OCI-LY1 (cell line): ENCODE measurements around the gene AMIGO3.

ENCODE experiments used
- H2AFZ ChIP-seq: fragments of 200-600 bp; sonication (generic), shearing (Covaris generic); 2 replicates; pipeline ENCODE4 v1.6.0; 2014; ENCODE audit warnings: antibody characterized with exemption, mild to moderate bottlenecking, low read length
- H3F3A ChIP-seq: fragments of 200-600 bp; sonication (generic), shearing (Covaris generic); 2 replicates; pipeline ENCODE4 v1.6.0; 2014; ENCODE audit warnings: mild to moderate bottlenecking, antibody characterized with exemption, low read length, moderate library complexity; ENCODE audit not compliant: insufficient read depth
- H3K27ac ChIP-seq: fragments of 200-600 bp; sonication (generic); 2 replicates; pipeline ENCODE4 v1.5.1; 2014; ENCODE audit warnings: low read length, mixed run types, mild to moderate bottlenecking, low read depth; ENCODE audit not compliant: poor library complexity, severe bottlenecking
- H3K27me3 ChIP-seq: fragments of 200-600 bp; sonication (generic); 2 replicates; pipeline ENCODE4 v1.6.0; 2014; ENCODE audit warnings: antibody characterized with exemption, mild to moderate bottlenecking, low read length, moderate library complexity; ENCODE audit not compliant: insufficient read depth
- H3K36me3 ChIP-seq: fragments of 200-600 bp; sonication (generic); 2 replicates; pipeline ENCODE4 v1.6.1; 2014; ENCODE audit warnings: mild to moderate bottlenecking, antibody characterized with exemption, low read length, moderate library complexity, mixed read lengths; ENCODE audit not compliant: insufficient read depth
- H3K4me1 ChIP-seq: fragments of 200-600 bp; sonication (generic); 2 replicates; pipeline ENCODE4 v1.5.1; 2014; ENCODE audit warnings: mild to moderate bottlenecking, low read length, moderate library complexity; ENCODE audit not compliant: insufficient read depth, severe bottlenecking
- H3K4me2 ChIP-seq: fragments of 200-600 bp; sonication (generic), shearing (Covaris generic); 2 replicates; pipeline ENCODE4 v1.6.1; 2014; ENCODE audit warnings: low read length
- H3K4me3 ChIP-seq: fragments of 200-600 bp; sonication (generic); 2 replicates; pipeline ENCODE4 v1.5.1; 2014; ENCODE audit warnings: low read length, low read depth, mild to moderate bottlenecking, mixed read lengths; ENCODE audit not compliant: poor library complexity, severe bottlenecking
- H3K79me2 ChIP-seq: fragments of 200-600 bp; shearing (Covaris generic); 2 replicates; pipeline ENCODE4 v1.6.1; 2016; ENCODE audit warnings: mixed run types, low read length, mixed read lengths; ENCODE audit not compliant: insufficient read depth
- H3K9ac ChIP-seq: fragments of 200-600 bp; sonication (generic), shearing (Covaris generic); 2 replicates; pipeline ENCODE4 v1.6.1; 2014; ENCODE audit warnings: mild to moderate bottlenecking, low read length, mixed read lengths
- H3K9me2 ChIP-seq: fragments of 200-600 bp; sonication (generic), shearing (Covaris generic); 2 replicates; pipeline ENCODE4 v1.6.1; 2014; ENCODE audit warnings: low read depth, mild to moderate bottlenecking, low read length, mixed read lengths
- H3K9me3 ChIP-seq: fragments of 200-600 bp; shearing (Covaris generic); 2 replicates; pipeline ENCODE4 v1.6.1; 2014; ENCODE audit warnings: low read length, mixed read lengths
- H4K20me1 ChIP-seq: fragments of 200-600 bp; sonication (generic), shearing (Covaris generic); 2 replicates; pipeline ENCODE4 v1.6.0; 2016; ENCODE audit warnings: mild to moderate bottlenecking, low read length; ENCODE audit not compliant: insufficient read depth
- EZH2 ChIP-seq: fragments of 200-600 bp; sonication (generic), shearing (Covaris generic); IDR thresholded peaks from 2 replicates; pipeline ENCODE4 v1.8.0; 2017; ENCODE audit warnings: borderline replicate concordance, mixed run types, mild to moderate bottlenecking, antibody characterized with exemption, low read length, moderate library complexity, mixed read lengths
- TF ChIP-seq, protein P1 (sequence below): fragments of 200-600 bp; sonication (generic), shearing (Covaris generic); IDR thresholded peaks from 2 replicates; pipeline ENCODE4 v1.5.1; 2017; ENCODE audit warnings: mild to moderate bottlenecking, antibody characterized with exemption, low read length, moderate library complexity, mixed read lengths

Gene AMIGO3

DNA sequence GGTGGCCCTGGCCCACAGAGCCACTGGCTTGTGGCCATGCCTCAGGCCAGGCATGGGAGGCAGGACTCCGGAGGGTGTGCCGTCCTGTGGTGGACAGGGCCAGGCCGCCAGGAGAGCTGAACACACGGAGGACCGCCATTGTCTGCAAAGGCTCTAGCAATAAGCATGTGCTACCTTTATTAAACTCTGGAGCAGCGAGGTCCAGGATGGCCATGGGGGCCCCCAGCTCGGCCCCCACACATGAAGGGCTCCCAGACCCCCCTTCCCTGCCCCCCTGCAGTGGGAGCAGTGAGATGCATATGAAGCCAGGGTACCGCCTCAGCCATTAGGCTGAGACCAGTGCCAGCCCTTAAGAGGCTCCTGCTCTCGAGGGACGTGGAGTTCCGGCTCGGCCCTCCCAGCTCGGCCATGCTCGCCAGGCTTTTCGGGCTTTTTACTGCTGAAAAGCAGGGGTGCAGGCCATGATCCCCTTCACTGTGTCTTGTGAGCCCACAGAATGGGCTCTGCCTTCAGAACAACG, 2.7 kb downstream of the AMIGO3 start:
- H4K20me1 ChIP-seq = no peaks in the 10 kb centered on the region
- no peak overlapping the region for H3K4me2 ChIP-seq
- no peaks in the 10 kb centered on the region for H3K27me3 ChIP-seq
- no peak overlapping the region for H3K9ac ChIP-seq
- no peaks in the 10 kb centered on the region for H3K9me2 ChIP-seq
- peaks cover 36% of the 10 kb centered on the region for H3K36me3 ChIP-seq
- no peaks in the 10 kb centered on the region for H3K9me3 ChIP-seq
- H2AFZ ChIP-seq = no peak overlapping the region
- H3K79me2 ChIP-seq = no peaks in the 10 kb centered on the region
- no peak overlapping the region for H3K27ac ChIP-seq
- TF ChIP-seq, protein P1, sequence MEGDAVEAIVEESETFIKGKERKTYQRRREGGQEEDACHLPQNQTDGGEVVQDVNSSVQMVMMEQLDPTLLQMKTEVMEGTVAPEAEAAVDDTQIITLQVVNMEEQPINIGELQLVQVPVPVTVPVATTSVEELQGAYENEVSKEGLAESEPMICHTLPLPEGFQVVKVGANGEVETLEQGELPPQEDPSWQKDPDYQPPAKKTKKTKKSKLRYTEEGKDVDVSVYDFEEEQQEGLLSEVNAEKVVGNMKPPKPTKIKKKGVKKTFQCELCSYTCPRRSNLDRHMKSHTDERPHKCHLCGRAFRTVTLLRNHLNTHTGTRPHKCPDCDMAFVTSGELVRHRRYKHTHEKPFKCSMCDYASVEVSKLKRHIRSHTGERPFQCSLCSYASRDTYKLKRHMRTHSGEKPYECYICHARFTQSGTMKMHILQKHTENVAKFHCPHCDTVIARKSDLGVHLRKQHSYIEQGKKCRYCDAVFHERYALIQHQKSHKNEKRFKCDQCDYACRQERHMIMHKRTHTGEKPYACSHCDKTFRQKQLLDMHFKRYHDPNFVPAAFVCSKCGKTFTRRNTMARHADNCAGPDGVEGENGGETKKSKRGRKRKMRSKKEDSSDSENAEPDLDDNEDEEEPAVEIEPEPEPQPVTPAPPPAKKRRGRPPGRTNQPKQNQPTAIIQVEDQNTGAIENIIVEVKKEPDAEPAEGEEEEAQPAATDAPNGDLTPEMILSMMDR = no peak
- TF ChIP-seq EZH2 = no peak
- H3K4me3 ChIP-seq = no peak overlapping the region
- no peaks in the 10 kb centered on the region for H3F3A ChIP-seq
- H3K4me1 ChIP-seq = peaks cover 3% of the 10 kb centered on the region

DNA sequence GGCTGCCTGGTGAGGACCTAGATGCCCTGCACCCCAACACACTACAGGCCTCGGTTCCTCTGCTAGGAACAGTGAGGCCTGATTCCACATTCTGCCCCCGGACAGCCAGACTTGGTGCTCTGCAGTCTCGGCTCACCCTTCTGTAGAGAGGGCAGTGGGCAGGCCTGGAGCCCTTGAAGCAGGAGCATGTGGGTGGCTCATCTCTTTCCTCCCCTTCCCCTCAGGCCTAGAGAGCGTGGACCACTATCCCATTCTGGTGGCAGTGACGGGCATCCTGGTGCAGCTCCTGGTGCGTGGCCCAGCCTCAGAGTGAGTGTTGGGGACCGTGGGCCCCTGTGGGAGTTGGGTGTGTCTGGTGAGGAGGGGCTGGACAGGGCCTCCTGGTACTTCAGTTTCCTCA, 3.3 kb downstream of the AMIGO3 start:
- no peaks in the 10 kb centered on the region for H3K27me3 ChIP-seq
- TF ChIP-seq, protein P1 = no peak
- TF ChIP-seq EZH2 = no peak
- peaks cover 3% of the 10 kb centered on the region for H3K4me1 ChIP-seq
- no peak overlapping the region for H3K27ac ChIP-seq
- no peak overlapping the region for H3K4me2 ChIP-seq
- peaks cover 30% of the 10 kb centered on the region for H3K36me3 ChIP-seq
- H3K9ac ChIP-seq = no peak overlapping the region
- H3K4me3 ChIP-seq = no peak overlapping the region
- H3K79me2 ChIP-seq = no peaks in the 10 kb centered on the region
- no peaks in the 10 kb centered on the region for H4K20me1 ChIP-seq
- no peaks in the 10 kb centered on the region for H3K9me3 ChIP-seq
- no peaks in the 10 kb centered on the region for H3F3A ChIP-seq
- H3K9me2 ChIP-seq = no peaks in the 10 kb centered on the region
- H2AFZ ChIP-seq = no peak overlapping the region

DNA sequence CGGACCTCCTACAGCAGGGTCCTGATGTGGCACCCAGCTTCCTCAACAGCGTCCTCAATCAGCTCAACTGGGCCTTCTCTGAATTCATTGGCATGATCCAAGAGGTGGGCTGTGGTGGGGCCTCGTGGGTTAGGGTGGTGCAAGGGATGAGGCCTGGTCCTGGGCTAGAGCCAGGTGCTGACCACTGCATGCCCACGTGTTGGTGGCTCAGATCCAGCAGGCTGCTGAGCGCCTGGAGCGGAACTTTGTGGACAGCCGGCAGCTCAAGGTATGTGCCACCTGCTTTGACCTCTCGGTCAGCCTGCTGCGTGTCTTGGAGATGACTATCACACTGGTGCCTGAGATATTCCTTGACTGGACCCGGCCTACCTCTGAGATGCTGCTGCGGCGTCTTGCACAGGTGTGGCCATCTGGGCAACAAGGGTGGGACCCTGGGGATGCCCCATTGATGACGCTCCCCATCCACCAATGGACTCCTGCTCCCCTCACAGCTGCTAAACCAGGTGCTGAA, 3.8 kb downstream of the AMIGO3 start:
- Histone ChIP-seq H3K4me2 (no peak overlapping the region), H3K4me3 (no peak overlapping the region), H3K36me3 (peaks cover 25% of the 10 kb centered on the region), H3K9me3 (no peaks in the 10 kb centered on the region), H3K9ac (no peak overlapping the region), H2AFZ (no peak overlapping the region), H3K27ac (no peak overlapping the region), H3K27me3 (no peaks in the 10 kb centered on the region), H3K4me1 (peaks cover 3% of the 10 kb centered on the region), H4K20me1 (no peaks in the 10 kb centered on the region), H3K9me2 (no peaks in the 10 kb centered on the region), H3F3A (no peaks in the 10 kb centered on the region), H3K79me2 (no peaks in the 10 kb centered on the region)
- TF ChIP-seq EZH2 = no peak
- TF ChIP-seq, protein P1 = no peak
